DMS114 treated with DMSO at 0.1 percent for 48 hours (cell line): Measurements from ENCODE around the gene MYL5.
"Not testable (repeated sequence)": the region's sequence is repeated elsewhere in the genome, so short reads cannot be mapped to it uniquely, and the experiment has no call there.

Source experiments
- DNase-seq: peaks from one replicate; lab custom pipeline; 2025; ENCODE audit not compliant: unreplicated experiment; lab: John Stamatoyannopoulos, UW

MYL5 gene

DNA sequence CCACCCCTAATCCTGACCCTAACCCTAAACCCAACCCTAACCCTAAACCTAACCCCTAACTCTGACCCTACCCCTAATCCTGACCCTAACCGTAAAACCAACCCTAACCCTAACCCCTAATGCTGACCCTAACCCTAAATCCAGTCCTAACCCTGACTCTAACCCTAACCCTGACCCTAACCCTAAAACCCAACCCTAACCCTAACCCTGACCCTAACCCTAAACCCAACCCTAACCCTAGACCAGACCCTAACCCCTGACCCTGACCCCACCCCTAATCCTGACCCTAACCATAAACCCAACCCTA is 30.6 kb downstream of the MYL5 start:
- no peak for DNase-seq

- DNase-seq, result peak; percentile 78
These were observed 31.1 kb downstream of the MYL5 start, which contains the start of gene PCGF3 for GRCh38 chr4:705278-706082. PCGF3 (plus strand) TSS chr4:705832; CDS start chr4:733681, 27,849 bp downstream.

GRCh38 chr4:706083-706633 is 31.8 kb downstream of the MYL5 start:
- DNase-seq, result not testable (repeated sequence)

DNA sequence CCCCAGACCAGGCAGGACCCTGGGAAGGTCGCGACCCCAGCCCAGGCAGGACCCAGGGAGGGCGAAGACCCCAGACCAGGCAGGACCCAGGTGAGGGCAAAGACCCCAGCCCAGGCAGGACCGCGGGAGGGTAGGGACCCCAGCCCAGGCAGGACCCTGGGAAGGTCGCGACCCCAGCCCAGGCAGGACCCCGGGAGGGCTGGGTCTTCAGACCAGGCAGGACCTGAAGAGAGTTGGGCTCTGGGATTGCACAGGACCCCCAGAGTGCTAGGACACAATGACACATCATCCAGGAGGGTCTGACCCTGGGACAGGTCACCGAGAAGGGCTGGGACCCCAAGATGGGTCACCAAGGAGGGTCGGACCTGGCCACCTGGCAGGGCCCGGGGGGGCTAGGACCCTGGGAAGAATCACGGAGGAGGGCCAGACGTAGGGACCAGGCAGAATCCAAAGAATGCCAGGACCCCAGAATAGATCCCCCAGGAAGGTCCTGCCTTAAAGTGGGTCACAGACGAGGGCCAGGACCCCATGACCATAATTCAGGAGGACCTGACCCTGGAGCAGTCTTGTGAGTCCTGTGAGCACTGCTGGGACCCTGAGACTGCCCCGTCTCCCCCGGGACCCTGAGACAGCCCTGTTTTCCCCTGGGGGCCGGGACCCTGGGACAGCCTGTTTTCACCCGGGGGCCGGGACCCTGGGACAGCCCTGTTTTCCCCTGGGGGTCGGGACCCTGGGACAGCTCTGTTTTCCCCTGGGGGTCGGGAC is 32.7 kb downstream of the MYL5 start:
- no peak for DNase-seq

- DNase-seq, result no peak
These were observed 33.7 kb downstream of the MYL5 start for GRCh38 chr4:707929-708630.

DNA sequence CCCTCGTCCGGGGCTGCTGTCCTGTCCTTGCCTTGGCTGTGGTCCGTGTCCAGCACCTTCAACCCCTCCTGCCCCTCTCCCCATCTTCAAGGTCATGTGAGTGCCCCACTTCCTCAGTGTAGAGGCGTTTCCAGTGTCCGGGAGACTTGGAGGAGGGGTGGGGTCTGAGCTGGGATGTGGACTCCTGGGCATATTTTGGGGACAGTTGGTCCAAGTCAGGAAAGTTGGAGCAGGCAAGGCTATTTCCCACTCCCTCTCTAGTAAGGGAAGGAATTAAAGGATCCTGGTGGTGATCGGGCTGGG is 34.2 kb downstream of the MYL5 start:
- no peak for DNase-seq

- no peak for DNase-seq
These were observed 35.0 kb downstream of the MYL5 start for GRCh38 chr4:709348-709747.

DNA sequence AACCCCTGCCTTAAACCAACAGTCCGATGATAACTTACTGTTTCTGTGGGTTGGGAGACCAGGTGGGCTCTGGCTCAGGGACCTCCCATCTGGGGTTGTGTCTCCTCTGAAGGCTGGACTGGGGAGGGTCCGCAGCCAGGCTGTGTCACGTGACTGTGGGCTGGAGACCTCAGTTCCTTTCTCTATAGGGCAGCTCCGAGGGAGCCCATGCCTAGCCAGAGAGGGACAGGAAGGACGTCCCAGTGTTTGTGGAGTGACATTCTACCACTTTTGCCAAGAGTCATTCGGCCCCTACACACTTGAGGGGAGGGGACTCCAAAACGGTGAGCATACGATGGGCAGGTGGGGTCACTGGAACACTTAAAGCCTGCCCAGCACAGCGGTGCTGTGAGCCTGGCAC is 35.8 kb downstream of the MYL5 start:
- DNase-seq, result no peak

- DNase-seq, result no peak
These were observed 36.6 kb downstream of the MYL5 start for GRCh38 chr4:710916-711315.

- no peak for DNase-seq
These were observed 37.8 kb downstream of the MYL5 start for GRCh38 chr4:712093-712492.

- no peak for DNase-seq
These were observed 38.7 kb downstream of the MYL5 start for GRCh38 chr4:712916-713632.

DNA sequence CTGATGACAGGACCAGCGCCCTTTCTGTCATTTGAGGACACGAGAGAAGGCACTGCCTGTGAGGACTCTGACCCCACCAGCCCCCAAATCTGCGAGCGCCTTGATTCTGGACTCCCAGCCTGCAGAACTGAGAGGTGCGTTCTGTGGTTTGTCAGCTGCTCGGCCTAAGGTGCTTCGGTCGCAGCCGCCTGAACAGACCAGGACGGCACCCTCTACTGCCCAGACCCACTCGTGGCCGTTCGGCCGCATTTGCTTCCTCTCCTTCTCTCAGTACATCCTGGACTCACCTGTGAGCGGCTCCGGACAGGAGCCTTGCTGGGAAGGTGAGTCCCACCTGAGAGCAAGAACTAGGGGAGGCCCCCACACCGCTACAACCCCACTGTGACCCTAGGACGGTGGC is 39.7 kb downstream of the MYL5 start:
- no peak for DNase-seq

GRCh38 chr4:717601-718320 is 43.4 kb downstream of the MYL5 start:
- DNase-seq, result no peak

DNA sequence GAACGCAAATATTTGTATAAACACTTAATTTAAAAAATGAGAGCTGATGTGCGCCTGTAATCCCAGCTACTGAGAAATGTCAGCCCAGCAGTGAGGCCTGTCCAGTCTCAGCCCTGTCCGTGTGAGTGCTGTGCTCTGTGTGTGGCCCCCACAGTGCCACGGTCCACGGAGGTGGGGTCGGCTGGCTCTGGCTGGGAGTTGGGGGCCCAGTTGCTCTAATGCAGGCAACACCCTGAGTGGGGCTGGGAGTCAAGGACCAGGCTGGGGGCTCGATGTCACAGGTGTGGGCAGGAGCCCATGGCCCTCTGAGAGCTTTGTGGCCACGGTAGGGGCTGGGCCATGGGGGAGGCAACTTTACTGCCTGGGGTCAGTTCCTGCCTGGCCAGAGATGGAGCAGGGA is 44.1 kb downstream of the MYL5 start:
- DNase-seq, result no peak

DNA sequence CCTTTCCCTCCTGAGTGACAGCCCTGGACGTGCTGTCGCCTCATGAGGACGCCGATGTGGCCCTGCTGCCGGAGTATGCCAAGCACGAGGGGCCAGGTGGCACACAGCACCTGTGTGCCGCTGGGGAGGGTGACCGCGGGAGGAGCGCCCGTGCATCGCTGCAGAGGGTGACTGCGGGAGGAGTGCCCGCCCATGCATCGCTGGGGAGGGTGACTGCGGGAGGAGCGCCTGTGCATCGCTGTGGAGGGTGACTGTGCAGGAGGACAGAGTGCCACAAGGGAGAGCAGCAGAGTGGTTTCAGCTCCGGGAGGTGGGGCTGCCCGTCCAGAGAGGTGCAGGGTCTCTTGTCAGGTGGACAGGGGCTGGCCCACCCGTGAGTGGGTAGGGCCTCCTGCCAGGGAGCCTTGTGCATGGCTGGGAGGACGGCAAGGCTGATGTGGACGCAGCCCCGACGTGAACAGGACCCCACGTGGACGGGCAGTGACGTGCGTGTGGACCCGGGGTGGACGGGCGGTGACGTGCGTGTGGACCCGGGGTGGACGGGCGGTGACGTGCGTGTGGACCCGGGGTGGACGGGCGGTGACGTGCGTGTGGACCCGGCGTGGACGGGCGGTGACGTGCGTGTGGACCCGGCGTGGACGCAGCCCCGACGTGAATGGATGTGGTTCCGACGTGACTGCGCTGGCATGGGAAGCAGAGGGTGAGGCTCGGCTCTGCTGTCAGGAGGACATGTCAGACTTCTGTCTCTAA is 45.9 kb downstream of the MYL5 start:
- no peak for DNase-seq

DNA sequence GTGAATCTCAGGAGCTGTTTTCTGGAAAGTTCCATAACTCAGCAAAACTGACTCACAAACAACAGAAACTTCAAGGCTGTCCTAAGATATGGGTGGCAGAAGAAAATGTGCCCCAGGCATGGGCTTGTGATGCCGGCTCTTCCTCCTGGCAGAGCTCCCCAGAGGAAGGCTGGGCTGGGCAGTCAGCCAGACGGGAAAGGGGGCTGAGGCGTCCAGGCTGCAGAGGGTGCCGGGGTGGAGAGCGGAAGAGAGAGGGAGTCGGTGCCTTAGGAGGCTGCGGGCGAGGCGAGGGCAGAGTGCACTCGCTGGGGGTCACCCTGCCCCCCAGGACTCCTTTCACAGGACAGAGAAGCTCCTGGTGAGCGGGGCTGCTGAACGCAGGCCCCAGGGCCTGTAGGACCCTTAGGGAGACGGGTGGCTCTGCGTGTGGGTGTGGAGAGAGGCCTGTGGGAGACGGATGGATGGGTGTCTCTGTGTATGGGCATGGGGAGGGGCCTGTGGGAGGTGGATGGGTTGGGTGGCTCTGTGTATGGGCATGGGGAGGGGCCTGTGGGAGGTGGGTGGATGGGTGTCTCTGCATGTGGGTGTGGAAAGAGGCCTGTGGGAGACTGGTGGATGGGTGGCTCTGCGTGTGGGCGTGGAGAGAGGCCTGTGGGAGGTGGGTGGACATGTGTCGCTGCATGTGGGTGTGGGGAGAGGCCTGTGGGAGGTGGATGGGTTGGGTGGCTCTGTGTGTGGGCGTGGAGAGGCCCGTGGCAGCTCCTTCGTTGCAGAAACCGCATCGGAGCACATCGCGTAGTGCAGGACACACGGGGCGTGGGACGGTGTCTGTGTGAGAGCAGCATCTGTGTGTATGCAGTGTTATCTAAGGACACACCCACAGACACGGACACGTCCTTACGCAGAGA is 47.2 kb downstream of the MYL5 start:
- DNase-seq, result no peak

DNA sequence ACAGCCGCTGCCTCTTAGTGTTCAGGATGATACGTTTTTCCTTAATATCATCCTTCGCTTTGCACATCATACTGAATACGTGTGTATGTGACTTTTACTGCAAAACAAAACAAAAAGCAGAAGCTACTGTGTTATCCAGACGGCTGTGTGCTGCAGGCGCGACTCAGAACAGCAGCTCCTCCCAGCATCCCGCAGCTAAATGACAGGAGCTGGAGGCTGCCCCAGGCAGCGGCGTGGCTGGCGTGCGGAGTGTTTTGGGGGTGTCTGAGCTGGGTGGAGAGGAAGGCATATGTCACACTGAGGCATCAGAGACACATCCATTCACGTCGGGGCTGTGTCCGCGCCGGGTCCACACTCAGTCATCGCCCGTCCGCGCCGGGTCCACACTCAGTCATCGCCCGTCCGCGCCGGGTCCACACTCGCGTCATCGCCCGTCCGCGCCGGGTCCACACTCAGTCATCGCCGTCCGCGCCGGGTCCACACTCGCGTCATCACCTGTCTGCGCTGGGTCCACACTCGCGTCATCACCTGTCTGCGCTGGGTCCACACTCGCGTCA is 47.9 kb downstream of the MYL5 start:
- DNase-seq, result no peak

- DNase-seq, result no peak
These were observed 48.6 kb downstream of the MYL5 start for GRCh38 chr4:722851-723360.
